Bronchial epithelial cell (primary cell): ENCODE data around the gene ERLEC1. TPM values are rescaled to one million over a fixed set of nuclear protein-coding genes. Genes with fewer than 3 reads are reported as not detected.
A peak's percentile ranks its signal among the peaks of the same experiment; 100 is the strongest.

Experiments
- DNase-seq: peaks from one replicate; pipeline ENCODE4 v3.0.0-alpha.2; 2010; ENCODE audit warnings: low read depth
- FAIRE-seq: peaks from 2 replicates; lab custom pipeline; 2011; peaks lifted over from hg19 to GRCh38; lab: Jason Lieb, UNC
- H3K27me3 ChIP-seq: 2 replicates; pipeline ENCODE4 v1.5.1; 2011; ENCODE audit warnings: low read length; ENCODE audit not compliant: control insufficient read depth, insufficient read depth
- H3K36me3 ChIP-seq: 2 replicates; pipeline ENCODE4 v1.5.1; 2011; ENCODE audit warnings: low read length; ENCODE audit not compliant: control insufficient read depth, insufficient read depth
- H3K4me3 ChIP-seq: 2 replicates; pipeline ENCODE4 v1.5.1; 2011; ENCODE audit warnings: mild to moderate bottlenecking, low read depth, low read length, control low read depth
- CTCF ChIP-seq: IDR thresholded peaks from 2 replicates; pipeline ENCODE4 v1.5.1; 2011; ENCODE audit warnings: mild to moderate bottlenecking, moderate library complexity, low read length, control low read depth, inconsistent platforms; ENCODE audit not compliant: insufficient read depth, severe bottlenecking
- total RNA-seq: library from RNA; depleted of rRNA; stranded (reverse); fragments of >200 nt; gene quantifications from 2 replicates; pipeline ENCODE4 v1.2.1, GENCODE V29; 2014

ERLEC1 gene
- total RNA-seq, 1 donor from 2014 or later = 52.1 TPM

GRCh38 chr2:53787614-53788289 is 908 bp downstream of the ERLEC1 start:
- Histone ChIP-seq H3K4me3 (peak overlapping the region; percentile 58), H3K36me3 (no peaks in the 10 kb centered on the region), H3K27me3 (no peaks in the 10 kb centered on the region)
- peak; percentile 50 for DNase-seq
- TF ChIP-seq CTCF = no peak
- no peak for FAIRE-seq

- Histone ChIP-seq H3K4me3 (no peak overlapping the region), H3K27me3 (no peaks in the 10 kb centered on the region), H3K36me3 (peaks cover 3% of the 10 kb centered on the region)
- DNase-seq (no peak), FAIRE-seq (no peak)
- no peak for TF ChIP-seq CTCF
These were observed 6.4 kb downstream of the ERLEC1 start for GRCh38 chr2:53793261-53793660.

- TF ChIP-seq CTCF = no peak
- no peak overlapping the region for H3K4me3 ChIP-seq
- no peak for DNase-seq
- no peaks in the 10 kb centered on the region for H3K27me3 ChIP-seq
- H3K36me3 ChIP-seq = peaks cover 3% of the 10 kb centered on the region
- no peak for FAIRE-seq
These were observed 7.0 kb downstream of the ERLEC1 start for GRCh38 chr2:53793821-53794220.

- Histone ChIP-seq H3K36me3 (no peaks in the 10 kb centered on the region), H3K4me3 (no peak overlapping the region), H3K27me3 (no peaks in the 10 kb centered on the region)
- no peak for TF ChIP-seq CTCF
- DNase-seq (no peak), FAIRE-seq (no peak)
These were observed 14.7 kb downstream of the ERLEC1 start for GRCh38 chr2:53801547-53801946.

- FAIRE-seq = no peak
- H3K36me3 ChIP-seq = no peaks in the 10 kb centered on the region
- H3K27me3 ChIP-seq = no peaks in the 10 kb centered on the region
These were observed 15.8 kb downstream of the ERLEC1 start for GRCh38 chr2:53802617-53803151.

More at GRCh38 chr2:53802617-53803151, 15.8 kb downstream of the ERLEC1 start:
- DNase-seq = no peak
- no peak overlapping the region for H3K4me3 ChIP-seq
- no peak for TF ChIP-seq CTCF
